K562 (cell line): ENCODE data around the gene MEFV.

Experiments
- BRCA1 ChIP-seq, 2 experiments: fragments of 450-650 bp in 1 of 2; sonication (generic) in 1 of 2; formaldehyde crosslinking in 1 of 2; IDR thresholded peaks; 2 replicates each; pipeline versions ENCODE4 v1.5.0 to v1.6.1; 2017 to 2020; ENCODE audit warnings: mild to moderate bottlenecking in 1 of 2, missing genetic modification reagents in 1 of 2
- CEBPZ ChIP-seq: fragments of 150-350 bp; IDR thresholded peaks from 2 replicates; pipeline ENCODE4 v1.6.1; 2014; ENCODE audit warnings: low read depth, mild to moderate bottlenecking, low read length, borderline replicate concordance
- CREM ChIP-seq: IDR thresholded peaks from 2 replicates; pipeline ENCODE4 v1.6.1; 2014; ENCODE audit warnings: antibody characterized with exemption, low read depth
- CTCF ChIP-seq, 3 experiments: IDR thresholded peaks in 2 of 3; conservative IDR thresholded peaks in 1 of 3; 2 replicates each; pipeline ENCODE4 v1.5.1; 2011 to 2012; ENCODE audit warnings: low read length in 3 of 3, mild to moderate bottlenecking in 3 of 3, control low read depth in 2 of 3, improper control_type of control experiment in 1 of 3, inconsistent platforms in 1 of 3, low read depth in 1 of 3, mixed read lengths in 1 of 3, moderate library complexity in 1 of 3; ENCODE audit not compliant: insufficient read depth in 2 of 3
- FOXA3 ChIP-seq, 2 experiments: fragments of 450-650 bp in 1 of 2; sonication (generic) in 1 of 2; formaldehyde crosslinking; IDR thresholded peaks in 1 of 2; conservative IDR thresholded peaks in 1 of 2; 2 replicates each; pipeline versions ENCODE4 v1.4.0 to v1.8.0; 2020 to 2022; ENCODE audit warnings: mild to moderate bottlenecking in 2 of 2, missing genetic modification reagents in 1 of 2
- FOXM1 ChIP-seq, 2 experiments: fragments of 450-650 bp in 1 of 2; sonication (generic) in 1 of 2; formaldehyde crosslinking in 1 of 2; IDR thresholded peaks; 2 replicates each; pipeline versions ENCODE4 v1.6.1 to v1.9.0; 2017 to 2022; ENCODE audit warnings: low read depth in 2 of 2, mild to moderate bottlenecking in 2 of 2, missing genetic modification reagents in 1 of 2, moderate library complexity in 1 of 2
- POLR2A ChIP-seq: fragments of 450-650 bp; conservative IDR thresholded peaks from 2 replicates; pipeline ENCODE4 v1.6.1; 2016
- RAD51 ChIP-seq: fragments of 450-650 bp; IDR thresholded peaks from 2 replicates; pipeline ENCODE4 v1.7.1; 2016; ENCODE audit warnings: low read depth, mild to moderate bottlenecking, borderline replicate concordance
- SIRT6 ChIP-seq: IDR thresholded peaks from one replicate; pipeline ENCODE4 v1.6.1; 2012; ENCODE audit warnings: low read depth, mild to moderate bottlenecking, control low read depth, inconsistent platforms, low read length, moderate library complexity
- SOX6 ChIP-seq: fragments of 450-650 bp; IDR thresholded peaks from 2 replicates; pipeline ENCODE4 v1.6.1; 2014; ENCODE audit warnings: mild to moderate bottlenecking
- TAF7 ChIP-seq: fragments of 450-650 bp; IDR thresholded peaks from 2 replicates; pipeline ENCODE4 v1.6.1; 2016; ENCODE audit warnings: missing genetic modification characterization, missing compliant biosample characterization
- USF2 ChIP-seq: sonication (generic); formaldehyde crosslinking; IDR thresholded peaks from 2 replicates; pipeline ENCODE4 v1.5.0; 2020; ENCODE audit warnings: missing genetic modification reagents
- YY1 ChIP-seq, 3 experiments: IDR thresholded peaks; 2 replicates each; pipeline ENCODE4 v1.6.1; 2011; ENCODE audit warnings: low read length in 2 of 3, mild to moderate bottlenecking in 2 of 3, moderate library complexity in 2 of 3, borderline replicate concordance in 1 of 3, control low read depth in 1 of 3, low read depth in 1 of 3; ENCODE audit not compliant: insufficient read depth in 3 of 3, insufficient replicate concordance in 2 of 3, control insufficient read depth in 1 of 3, insufficient read length in 1 of 3; ENCODE audit errors: extremely low read depth in 1 of 3

GRCh38 chr16:3248596-3248995 lies 7.8 kb downstream of the MEFV start:
- TF ChIP-seq RAD51 (no peak), BRCA1 (IDR thresholded peaks at IDR 0.05) (no peak), BRCA1 (CRISPR knock-in tag; IDR thresholded peaks at IDR 0.05) (no peak), TAF7 (tag) (no peak), POLR2A (no peak), SIRT6 (no peak), CEBPZ (no peak), CTCF (IDR thresholded peaks at IDR 0.05 in 2 of 3, conservative IDR thresholded peaks at IDR 0.05 in 1 of 3; ENCODE audit: insufficient read depth in 2 of 3, low read depth in 1 of 3, low read length in 3 of 3) (no peak), FOXA3 (CRISPR knock-in tag; conservative IDR thresholded peaks at IDR 0.05 in 1 of 2, IDR thresholded peaks at IDR 0.05 in 1 of 2) (no peak), YY1 (IDR thresholded peaks at IDR 0.05; ENCODE audit: borderline replicate concordance in 1 of 3, control insufficient read depth in 1 of 3, extremely low read depth in 1 of 3, insufficient read depth in 3 of 3, insufficient read length in 1 of 3, insufficient replicate concordance in 2 of 3, low read depth in 1 of 3, low read length in 2 of 3) (no peak), CREM (no peak), SOX6 (no peak), USF2 (CRISPR knock-in tag) (no peak), FOXM1 (IDR thresholded peaks at IDR 0.05; ENCODE audit: low read depth) (no peak), FOXM1 (CRISPR knock-in tag; IDR thresholded peaks at IDR 0.05; ENCODE audit: low read depth) (no peak)
